Lung (tissue), 12 donors: Measurements from ENCODE around the gene THEM5. TPM values are rescaled to one million over a fixed set of nuclear protein-coding genes. Genes with fewer than 3 reads are reported as not detected.

ENCODE experiments used
- ATAC-seq: fragments of 200-7000 bp; cut with Tn5 transposase; one replicate; pipeline ENCODE4 v1.9.1; 2020; ENCODE audit warnings: moderate number of reproducible peaks; ENCODE audit not compliant: insufficient read depth, low FRiP score
- DNase-seq, 3 donors: peaks; one replicate each; pipeline ENCODE4 v3.0.0-alpha.2; 2013 to 2017
- H3K27ac ChIP-seq, 2 donors: one replicate each; pipeline ENCODE4 v1.5.1; 2013; ENCODE audit warnings: mild to moderate bottlenecking in 2 of 2, moderate library complexity in 2 of 2, control low read depth in 1 of 2, inconsistent platforms in 1 of 2, low read depth in 1 of 2, low read length in 1 of 2
- H3K27me3 ChIP-seq, 3 donors: one replicate each; pipeline ENCODE4 v1.5.1; 2013; ENCODE audit warnings: low read length in 2 of 3; ENCODE audit not compliant: control insufficient read depth in 3 of 3, insufficient read depth in 3 of 3
- H3K36me3 ChIP-seq, 4 donors: one replicate each; pipeline ENCODE4 v1.5.1; 2013; ENCODE audit warnings: low read length in 4 of 4, mild to moderate bottlenecking in 1 of 4, moderate library complexity in 1 of 4; ENCODE audit not compliant: control insufficient read depth in 4 of 4, insufficient read depth in 4 of 4
- H3K4me1 ChIP-seq, 5 donors: one replicate each; pipeline ENCODE4 v1.5.1; 2013; ENCODE audit warnings: low read length in 5 of 5, mild to moderate bottlenecking in 2 of 5, moderate library complexity in 1 of 5; ENCODE audit not compliant: control insufficient read depth in 5 of 5, insufficient read depth in 5 of 5
- H3K4me3 ChIP-seq: one replicate; pipeline ENCODE4 v1.5.1; 2013; ENCODE audit warnings: mild to moderate bottlenecking, control low read depth, moderate library complexity
- H3K9ac ChIP-seq, 2 donors: one replicate each; pipeline ENCODE4 v1.5.1; 2013; ENCODE audit warnings: low read length in 2 of 2, control low read depth in 1 of 2; ENCODE audit not compliant: insufficient read depth in 1 of 2
- H3K9me3 ChIP-seq, 4 donors: one replicate each; pipeline ENCODE4 v1.5.1; 2013; ENCODE audit warnings: low read length in 3 of 4, mild to moderate bottlenecking in 1 of 4, moderate library complexity in 1 of 4; ENCODE audit not compliant: control insufficient read depth in 4 of 4, insufficient read depth in 3 of 4
- WGBS, 2 donors: extraction: QIAGEN DNeasy Blood & Tissue Kit; methylation state at CpG; one replicate each; pipeline ENCODE4 v1.1.7; 2013; 5-methylcytosine and 5-hydroxymethylcytosine counted together
- polyA plus RNA-seq, 2 donors: library from polyadenylated mRNA; stranded (reverse); fragments of 200-250 nt; gene quantifications; one replicate each; pipeline ENCODE4 v1.2.1, GENCODE V29; 2013
- total RNA-seq, 2 donors: library from RNA; depleted of rRNA in 1 of 2; stranded (reverse); fragments of >200 nt in 1 of 2; gene quantifications; one replicate each; pipeline ENCODE4 v1.2.1, GENCODE V29; 2014 to 2021
- TF ChIP-seq, protein P1 (sequence below): IDR thresholded peaks from 2 replicates; pipeline ENCODE4 v1.5.1; 2012; ENCODE audit warnings: mild to moderate bottlenecking; ENCODE audit errors: control extremely low read depth, extremely low read depth
- donor health status: control.
- donor health status: control.
- donor health status: Bipolar disorder and iron deficiency.
- donor health status: healthy.
- donor health status: DM: yes; HTN: yes; CAD: no.

The THEM5 gene
- total and polyA plus RNA-seq, 4 donors, result not detected

DNA sequence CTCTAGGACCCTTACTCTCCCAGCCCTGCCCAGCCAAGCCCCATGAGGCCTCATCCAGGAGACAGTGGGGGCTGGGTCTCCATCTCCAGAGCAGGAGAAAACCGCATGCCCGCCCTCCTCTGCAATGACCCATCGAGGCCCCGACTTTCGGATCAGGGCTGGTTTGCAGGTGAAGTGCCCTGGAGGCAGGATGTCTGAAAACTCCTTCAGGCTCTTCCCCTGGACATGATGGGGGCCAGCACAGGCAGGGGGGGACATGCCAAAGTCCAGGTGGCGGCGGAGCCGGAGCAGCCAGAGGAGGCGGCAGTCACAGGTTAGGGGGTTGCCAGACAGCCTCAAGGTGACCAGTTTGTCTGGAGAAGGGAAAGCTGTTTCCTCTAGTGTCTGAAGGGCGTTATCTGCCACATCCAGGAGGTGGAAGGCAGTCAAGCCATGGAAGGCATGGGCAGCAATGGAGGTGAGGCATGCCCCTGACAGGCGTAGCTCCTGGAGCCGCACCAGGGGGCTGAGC is 52.1 kb downstream of the THEM5 start:
- Histone ChIP-seq H3K4me1 (no peaks in the 10 kb centered on the region), H3K9ac (no peak overlapping the region), H3K9me3 (no peaks in the 10 kb centered on the region), H3K27me3 (peaks cover 0 to 20% (median 4%) of the 10 kb centered on the region in 3 donors), H3K36me3 (no peaks in the 10 kb centered on the region), H3K27ac (no peak overlapping the region), H3K4me3 (no peak overlapping the region)
- TF ChIP-seq, protein P1, sequence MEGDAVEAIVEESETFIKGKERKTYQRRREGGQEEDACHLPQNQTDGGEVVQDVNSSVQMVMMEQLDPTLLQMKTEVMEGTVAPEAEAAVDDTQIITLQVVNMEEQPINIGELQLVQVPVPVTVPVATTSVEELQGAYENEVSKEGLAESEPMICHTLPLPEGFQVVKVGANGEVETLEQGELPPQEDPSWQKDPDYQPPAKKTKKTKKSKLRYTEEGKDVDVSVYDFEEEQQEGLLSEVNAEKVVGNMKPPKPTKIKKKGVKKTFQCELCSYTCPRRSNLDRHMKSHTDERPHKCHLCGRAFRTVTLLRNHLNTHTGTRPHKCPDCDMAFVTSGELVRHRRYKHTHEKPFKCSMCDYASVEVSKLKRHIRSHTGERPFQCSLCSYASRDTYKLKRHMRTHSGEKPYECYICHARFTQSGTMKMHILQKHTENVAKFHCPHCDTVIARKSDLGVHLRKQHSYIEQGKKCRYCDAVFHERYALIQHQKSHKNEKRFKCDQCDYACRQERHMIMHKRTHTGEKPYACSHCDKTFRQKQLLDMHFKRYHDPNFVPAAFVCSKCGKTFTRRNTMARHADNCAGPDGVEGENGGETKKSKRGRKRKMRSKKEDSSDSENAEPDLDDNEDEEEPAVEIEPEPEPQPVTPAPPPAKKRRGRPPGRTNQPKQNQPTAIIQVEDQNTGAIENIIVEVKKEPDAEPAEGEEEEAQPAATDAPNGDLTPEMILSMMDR, result no peak
- no peak for DNase-seq
- no peak for ATAC-seq
- WGBS, 2 donors, result 94 to 97% methylated on average over 12 of the region's 12 CpGs

DNA sequence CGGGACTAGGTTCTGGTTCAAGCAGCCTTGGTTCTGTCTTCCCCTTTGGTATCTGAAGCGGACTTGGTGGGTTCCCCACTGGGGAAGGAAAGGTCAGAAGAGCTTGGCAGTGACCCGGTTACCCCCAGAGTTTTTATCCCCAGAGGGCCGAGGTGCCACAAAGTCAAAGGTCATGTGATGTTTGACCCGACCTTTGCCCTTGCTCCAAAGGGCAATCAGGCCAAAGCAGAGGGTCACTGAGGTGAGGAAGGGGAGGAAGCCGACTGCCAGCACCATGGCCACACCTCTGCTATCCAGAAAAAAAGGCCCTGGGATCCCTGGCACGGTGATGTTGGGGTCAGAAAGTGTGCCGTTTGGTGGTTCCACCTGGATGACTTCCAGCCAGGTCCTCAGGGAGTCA is 52.7 kb downstream of the THEM5 start:
- Histone ChIP-seq H3K9me3 (no peaks in the 10 kb centered on the region), H3K27me3 (peaks cover 0 to 20% (median 4%) of the 10 kb centered on the region in 3 donors), H3K4me3 (no peak overlapping the region), H3K27ac (no peak overlapping the region), H3K36me3 (no peaks in the 10 kb centered on the region), H3K9ac (no peak overlapping the region), H3K4me1 (no peaks in the 10 kb centered on the region)
- TF ChIP-seq, protein P1, result no peak
- ATAC-seq (no peak), DNase-seq (no peak)
- 62 to 74% methylated on average over 8 of the region's 8 CpGs for WGBS, 2 donors

DNA sequence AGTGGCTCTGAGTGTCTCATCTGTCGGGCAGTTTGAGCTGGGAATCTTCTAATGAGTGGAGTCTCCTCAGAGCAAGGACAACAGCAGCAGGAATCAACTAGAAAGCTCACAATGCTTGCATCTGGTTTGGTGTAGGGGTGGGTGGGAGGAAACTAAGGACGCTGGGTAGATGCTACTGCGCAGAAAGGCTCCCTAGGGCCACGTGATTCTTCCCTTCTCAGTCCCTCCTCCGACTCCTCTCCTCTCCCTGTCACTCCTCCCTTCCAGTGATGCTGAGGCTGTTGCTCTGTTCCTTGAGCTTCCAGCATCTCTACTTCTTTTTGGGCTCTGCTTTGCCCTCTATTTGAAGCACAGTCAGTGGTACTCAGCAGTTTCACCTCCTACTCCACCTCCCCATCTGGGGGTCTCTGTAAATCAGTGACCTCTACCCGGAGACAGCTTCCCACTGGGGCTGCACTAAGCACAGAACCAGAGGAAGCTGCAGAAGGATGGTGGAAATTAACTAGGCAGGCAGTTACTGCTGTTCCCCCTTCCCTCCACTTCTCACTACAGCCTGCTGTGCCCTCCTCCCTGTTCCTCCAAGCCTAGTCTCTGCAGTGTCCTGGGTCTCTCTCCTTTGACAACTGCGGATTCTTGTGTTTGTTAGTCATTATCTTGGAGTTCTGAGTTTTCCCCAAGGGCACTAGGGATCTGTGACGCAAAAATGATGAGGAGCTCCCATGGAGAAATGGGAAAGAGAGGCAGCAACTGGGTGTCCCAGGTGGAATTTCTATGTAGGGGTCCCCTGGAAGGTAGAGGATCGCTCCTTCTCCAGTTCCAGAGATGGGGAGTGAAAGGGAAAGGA is 54.1 kb downstream of the THEM5 start:
- TF ChIP-seq, protein P1, result no peak
- no peak overlapping the region for H3K9ac ChIP-seq
- ATAC-seq (no peak), DNase-seq (no peak)
- H3K27me3 ChIP-seq, result peaks cover 0 to 20% (median 4%) of the 10 kb centered on the region in 3 donors
- no peak overlapping the region for H3K27ac ChIP-seq
- no peak overlapping the region for H3K4me3 ChIP-seq
- H3K9me3 ChIP-seq, result no peaks in the 10 kb centered on the region
- no peaks in the 10 kb centered on the region for H3K36me3 ChIP-seq
- WGBS, 2 donors, result 71 to 83% methylated on average over 9 of the region's 9 CpGs
- H3K4me1 ChIP-seq, result no peaks in the 10 kb centered on the region
